Astrocyte (in vitro differentiated cells and primary cell): Measurements from ENCODE around the gene ATG2B. TPM values are rescaled to one million over a fixed set of nuclear protein-coding genes. Genes with fewer than 3 reads are reported as not detected.

Source experiments
- DNase-seq: peaks from one replicate; pipeline ENCODE4 v3.0.0-alpha.2; 2010; ENCODE audit warnings: low read depth
- FAIRE-seq: peaks from 2 replicates; lab custom pipeline; 2011; peaks lifted over from hg19 to GRCh38; lab: Jason Lieb, UNC
- H2AFZ ChIP-seq: 2 replicates; pipeline ENCODE4 v1.6.0; 2012; ENCODE audit warnings: low read depth, low read length, inconsistent platforms
- H3K27ac ChIP-seq: 2 replicates; pipeline ENCODE4 v1.5.1; 2011; ENCODE audit warnings: low read depth, low read length, inconsistent platforms
- H3K27me3 ChIP-seq: 2 replicates; pipeline ENCODE4 v1.6.0; 2011; ENCODE audit warnings: low read length, inconsistent platforms; ENCODE audit not compliant: insufficient read depth
- H3K36me3 ChIP-seq: 2 replicates; pipeline ENCODE4 v1.5.1; 2011; ENCODE audit warnings: low read length, inconsistent platforms; ENCODE audit not compliant: insufficient read depth
- H3K4me1 ChIP-seq: 2 replicates; pipeline ENCODE4 v1.5.1; 2011; ENCODE audit warnings: low read length, inconsistent platforms; ENCODE audit not compliant: insufficient read depth
- H3K4me2 ChIP-seq: 2 replicates; pipeline ENCODE4 v1.6.0; 2012; ENCODE audit warnings: low read length, inconsistent platforms
- H3K4me3 ChIP-seq: 2 replicates; pipeline ENCODE4 v1.5.1; 2011; ENCODE audit warnings: low read depth, mild to moderate bottlenecking, low read length, inconsistent platforms; ENCODE audit not compliant: insufficient read depth
- H3K79me2 ChIP-seq: 2 replicates; pipeline ENCODE4 v1.6.0; 2012; ENCODE audit warnings: mild to moderate bottlenecking, low read length, inconsistent platforms; ENCODE audit not compliant: insufficient read depth
- H3K9ac ChIP-seq: 2 replicates; pipeline ENCODE4 v1.6.0; 2012; ENCODE audit warnings: mild to moderate bottlenecking, low read length, inconsistent platforms
- H3K9me3 ChIP-seq: 2 replicates; pipeline ENCODE4 v1.5.1; 2012; ENCODE audit warnings: low read depth, mild to moderate bottlenecking, low read length, inconsistent platforms; ENCODE audit not compliant: insufficient read depth
- H4K20me1 ChIP-seq: 2 replicates; pipeline ENCODE4 v1.6.0; 2012; ENCODE audit warnings: low read length, inconsistent platforms; ENCODE audit not compliant: insufficient read depth
- H3K27ac Mint-ChIP-seq: one replicate; pipeline ENCODE4 v1.8.0; 2021; ENCODE audit warnings: mild to moderate bottlenecking, mixed read lengths; ENCODE audit not compliant: unreplicated experiment
- H3K27me3 Mint-ChIP-seq: one replicate; pipeline ENCODE4 v1.8.0; 2021; ENCODE audit warnings: low read depth, mixed read lengths; ENCODE audit not compliant: unreplicated experiment
- H3K36me3 Mint-ChIP-seq: one replicate; pipeline ENCODE4 v1.8.0; 2021; ENCODE audit warnings: low read depth, mixed read lengths; ENCODE audit not compliant: unreplicated experiment
- H3K4me1 Mint-ChIP-seq: one replicate; pipeline ENCODE4 v1.8.0; 2021; ENCODE audit warnings: low read depth, mixed read lengths; ENCODE audit not compliant: unreplicated experiment
- H3K4me3 Mint-ChIP-seq: one replicate; pipeline ENCODE4 v1.8.0; 2021; ENCODE audit warnings: mild to moderate bottlenecking, moderate library complexity, mixed read lengths; ENCODE audit not compliant: unreplicated experiment
- H3K9me3 Mint-ChIP-seq: one replicate; pipeline ENCODE4 v1.8.0; 2021; ENCODE audit warnings: mild to moderate bottlenecking, mixed read lengths; ENCODE audit not compliant: unreplicated experiment
- EZH2 ChIP-seq: IDR thresholded peaks from 2 replicates; pipeline ENCODE4 v1.6.1; 2012; ENCODE audit warnings: mild to moderate bottlenecking, low read length, inconsistent platforms; ENCODE audit not compliant: insufficient read depth
- total RNA-seq: library from RNA; stranded (reverse); gene quantifications from 2 replicates; pipeline ENCODE4 v1.2.1, GENCODE V29; 2021
- TF ChIP-seq, protein P1 (sequence below): IDR thresholded peaks from 2 replicates; pipeline ENCODE4 v1.5.1; 2011; ENCODE audit warnings: low read depth, mild to moderate bottlenecking, inconsistent platforms, low read length, moderate library complexity; ENCODE audit not compliant: insufficient read depth

The ATG2B gene
- total RNA-seq, 1 donor from 2014 or later, result 14.2 TPM

DNA sequence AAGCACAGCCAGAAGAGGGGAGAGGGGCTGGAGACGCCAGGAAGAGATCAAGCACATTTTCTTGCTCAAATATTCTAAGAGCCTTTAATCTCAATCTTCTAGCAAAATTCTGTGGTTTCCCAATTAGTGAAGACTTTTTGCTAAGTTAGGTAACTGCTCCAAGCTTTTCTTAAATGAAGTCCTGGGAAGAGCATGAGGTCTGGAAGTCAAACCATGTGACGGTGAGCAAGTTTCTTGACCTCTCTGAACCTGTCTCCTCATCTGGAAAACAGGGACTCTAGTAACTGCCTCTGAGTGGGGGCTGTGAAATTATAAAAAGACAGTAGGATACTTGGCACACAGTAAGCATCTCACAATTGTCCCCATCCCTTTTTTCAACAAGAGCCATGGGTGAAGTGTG, 83.0 kb downstream of the ATG2B start:
- Mint-ChIP-seq H3K27me3 (no peaks in the 10 kb centered on the region), H3K27ac (peak overlapping the region; percentile 30), H3K9me3 (peaks cover 6% of the 10 kb centered on the region), H3K4me1 (peaks cover 17% of the 10 kb centered on the region), H3K4me3 (peak overlapping the region; percentile 36), H3K36me3 (peaks cover 6% of the 10 kb centered on the region)
- H3K4me1 ChIP-seq, result peaks cover 4% of the 10 kb centered on the region
- no peak overlapping the region for H3K4me2 ChIP-seq
- no peak overlapping the region for H3K9ac ChIP-seq
- no peak overlapping the region for H3K4me3 ChIP-seq
- no peaks in the 10 kb centered on the region for H3K79me2 ChIP-seq
- H3K27me3 ChIP-seq, result no peaks in the 10 kb centered on the region
- peaks cover 4% of the 10 kb centered on the region for H3K9me3 ChIP-seq
- TF ChIP-seq EZH2, result no peak
- TF ChIP-seq, protein P1, sequence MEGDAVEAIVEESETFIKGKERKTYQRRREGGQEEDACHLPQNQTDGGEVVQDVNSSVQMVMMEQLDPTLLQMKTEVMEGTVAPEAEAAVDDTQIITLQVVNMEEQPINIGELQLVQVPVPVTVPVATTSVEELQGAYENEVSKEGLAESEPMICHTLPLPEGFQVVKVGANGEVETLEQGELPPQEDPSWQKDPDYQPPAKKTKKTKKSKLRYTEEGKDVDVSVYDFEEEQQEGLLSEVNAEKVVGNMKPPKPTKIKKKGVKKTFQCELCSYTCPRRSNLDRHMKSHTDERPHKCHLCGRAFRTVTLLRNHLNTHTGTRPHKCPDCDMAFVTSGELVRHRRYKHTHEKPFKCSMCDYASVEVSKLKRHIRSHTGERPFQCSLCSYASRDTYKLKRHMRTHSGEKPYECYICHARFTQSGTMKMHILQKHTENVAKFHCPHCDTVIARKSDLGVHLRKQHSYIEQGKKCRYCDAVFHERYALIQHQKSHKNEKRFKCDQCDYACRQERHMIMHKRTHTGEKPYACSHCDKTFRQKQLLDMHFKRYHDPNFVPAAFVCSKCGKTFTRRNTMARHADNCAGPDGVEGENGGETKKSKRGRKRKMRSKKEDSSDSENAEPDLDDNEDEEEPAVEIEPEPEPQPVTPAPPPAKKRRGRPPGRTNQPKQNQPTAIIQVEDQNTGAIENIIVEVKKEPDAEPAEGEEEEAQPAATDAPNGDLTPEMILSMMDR, result no peak
- DNase-seq (no peak), FAIRE-seq (no peak)
- no peak overlapping the region for H2AFZ ChIP-seq
- H3K36me3 ChIP-seq, result no peaks in the 10 kb centered on the region
- H4K20me1 ChIP-seq, result peaks cover 4% of the 10 kb centered on the region
- H3K27ac ChIP-seq, result no peak overlapping the region

DNA sequence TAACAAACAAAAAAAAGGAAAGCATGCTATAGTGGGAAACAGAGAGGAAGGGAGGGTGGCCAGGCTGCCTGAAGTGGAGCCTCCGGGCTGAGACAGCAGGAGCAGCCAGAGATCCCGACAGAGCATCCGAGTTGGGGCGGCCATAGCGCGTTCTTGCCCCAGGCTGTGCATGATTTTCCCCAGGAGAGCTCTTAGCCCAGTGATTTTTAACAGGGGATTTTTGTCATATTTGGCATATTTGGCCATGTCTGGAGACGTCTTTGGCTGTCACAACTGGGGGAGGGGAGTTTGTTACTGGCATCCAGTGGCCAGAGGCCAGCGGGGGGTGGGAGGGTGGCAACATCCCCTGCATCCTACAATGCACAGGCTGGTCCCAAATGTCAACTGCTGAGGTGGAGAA, 83.6 kb downstream of the ATG2B start:
- H3K4me2 ChIP-seq, result no peak overlapping the region
- H3K9ac ChIP-seq, result no peak overlapping the region
- peaks cover 5% of the 10 kb centered on the region for H3K4me1 ChIP-seq
- Mint-ChIP-seq H3K27ac (peak overlapping the region; percentile 3), H3K4me1 (peaks cover 23% of the 10 kb centered on the region), H3K9me3 (peaks cover 6% of the 10 kb centered on the region), H3K4me3 (no peak overlapping the region), H3K36me3 (peaks cover 6% of the 10 kb centered on the region), H3K27me3 (no peaks in the 10 kb centered on the region)
- no peak overlapping the region for H3K4me3 ChIP-seq
- FAIRE-seq (no peak), DNase-seq (no peak)
- H3K79me2 ChIP-seq, result no peaks in the 10 kb centered on the region
- no peaks in the 10 kb centered on the region for H3K36me3 ChIP-seq
- TF ChIP-seq, protein P1, result no peak
- TF ChIP-seq EZH2, result no peak
- H3K9me3 ChIP-seq, result peaks cover 4% of the 10 kb centered on the region
- H4K20me1 ChIP-seq, result peaks cover 4% of the 10 kb centered on the region
- H2AFZ ChIP-seq, result no peak overlapping the region
- no peak overlapping the region for H3K27ac ChIP-seq
- H3K27me3 ChIP-seq, result no peaks in the 10 kb centered on the region

DNA sequence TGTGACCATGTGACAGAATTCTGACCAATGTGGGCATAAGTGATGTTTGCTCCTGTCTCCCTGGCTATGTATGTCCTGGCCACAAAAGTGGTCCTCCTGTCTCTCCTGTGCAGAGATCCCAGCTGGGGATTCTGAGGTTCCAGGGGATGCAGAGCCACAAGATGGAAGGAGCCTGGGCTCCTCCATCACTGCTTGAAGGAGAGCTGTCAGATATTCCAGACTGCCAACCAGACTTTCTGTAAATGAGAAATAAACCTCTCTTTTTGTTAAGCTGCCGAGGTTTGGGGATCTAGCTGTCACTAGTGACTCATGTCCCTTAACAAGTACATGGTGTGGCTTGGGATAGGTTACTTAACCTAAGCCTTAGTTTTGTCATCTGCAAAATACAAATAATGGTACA, 85.3 kb downstream of the ATG2B start:
- DNase-seq (no peak), FAIRE-seq (no peak)
- no peak overlapping the region for H3K27ac ChIP-seq
- no peak overlapping the region for H3K9ac ChIP-seq
- H3K9me3 ChIP-seq, result peaks cover 4% of the 10 kb centered on the region
- no peaks in the 10 kb centered on the region for H3K27me3 ChIP-seq
- no peak overlapping the region for H2AFZ ChIP-seq
- peaks cover 4% of the 10 kb centered on the region for H4K20me1 ChIP-seq
- peaks cover 30% of the 10 kb centered on the region for H3K4me1 Mint-ChIP-seq
- no peak for TF ChIP-seq EZH2
- TF ChIP-seq, protein P1, result no peak
- H3K79me2 ChIP-seq, result no peaks in the 10 kb centered on the region
- no peak overlapping the region for H3K4me3 Mint-ChIP-seq
- H3K27me3 Mint-ChIP-seq, result no peaks in the 10 kb centered on the region
- H3K36me3 Mint-ChIP-seq, result peaks cover 3% of the 10 kb centered on the region
- H3K27ac Mint-ChIP-seq, result no peak overlapping the region
- H3K4me1 ChIP-seq, result peaks cover 9% of the 10 kb centered on the region
- H3K4me3 ChIP-seq, result no peak overlapping the region
- H3K36me3 ChIP-seq, result no peaks in the 10 kb centered on the region
- no peak overlapping the region for H3K4me2 ChIP-seq
- peaks cover 11% of the 10 kb centered on the region for H3K9me3 Mint-ChIP-seq
